Measurements from ENCODE around the gene ZNHIT2.

GRCh38 chr11:65096926-65097325 is 20.6 kb downstream of the ZNHIT2 start:
- TF ChIP-seq CTCF (conservative IDR thresholded peaks at IDR 0.05) (no peak), ZFX (IDR thresholded peaks at IDR 0.05) (no peak)

All from C4-2B (cell line).